Stimulated activated CD8-positive, alpha-beta memory T cell treated with anti-CD3 and anti-CD28 coated beads, Interleukin-4, amount 100 ng/mL, for 48 hours (primary cell): ENCODE results near the gene AKR1C2.
"Not testable (repeated sequence)": the region's sequence is repeated elsewhere in the genome, so short reads cannot be mapped to it uniquely, and the experiment has no call there.

ENCODE experiments used
- DNase-seq: peaks from one replicate; pipeline ENCODE4 v3.0.0-alpha.2; 2020

The AKR1C2 gene

GRCh38 chr10:4953405-4953804 lies 50.3 kb downstream of the AKR1C2 start:
- DNase-seq, result no peak

- DNase-seq, result not testable (repeated sequence)
Observed at GRCh38 chr10:4951512-4952162, 52.0 kb downstream of the AKR1C2 start.

GRCh38 chr10:4947635-4948596 lies 55.7 kb downstream of the AKR1C2 start:
- no peak for DNase-seq

GRCh38 chr10:4947039-4947634 lies 56.5 kb downstream of the AKR1C2 start:
- DNase-seq, result no peak

- no peak for DNase-seq
Observed at GRCh38 chr10:4945766-4946717, 57.6 kb downstream of the AKR1C2 start.

- DNase-seq, result no peak
Observed at GRCh38 chr10:4944841-4945240, 58.8 kb downstream of the AKR1C2 start.

- DNase-seq, result no peak
Observed at GRCh38 chr10:4943821-4944220, 59.8 kb downstream of the AKR1C2 start.

GRCh38 chr10:4943416-4943815 lies 60.2 kb downstream of the AKR1C2 start:
- not testable (repeated sequence) for DNase-seq

- not testable (repeated sequence) for DNase-seq
Observed at GRCh38 chr10:4942931-4943330, 60.7 kb downstream of the AKR1C2 start.

- no peak for DNase-seq
Observed at GRCh38 chr10:4941540-4942330, 61.9 kb downstream of the AKR1C2 start.

GRCh38 chr10:4940909-4941308 lies 62.7 kb downstream of the AKR1C2 start:
- DNase-seq, result not testable (repeated sequence)

- DNase-seq, result not testable (repeated sequence)
Observed at GRCh38 chr10:4940073-4940428, 63.6 kb downstream of the AKR1C2 start.

GRCh38 chr10:4939224-4940072 lies 64.2 kb downstream of the AKR1C2 start:
- DNase-seq, result no peak
